ENCODE results near the gene WFDC6. TPM values are rescaled to one million over a fixed set of nuclear protein-coding genes. Genes with fewer than 3 reads are reported as not detected.
"Not testable (repeated sequence)": the region's sequence is repeated elsewhere in the genome, so short reads cannot be mapped to it uniquely, and the experiment has no call there.

WFDC6 gene
- total RNA-seq, 4 donors from 2014 or later: not detected

- intact Hi-C loops (cut with DNase I; ENCODE audit: low total_unique reads): no loop called here
- DNase-seq (no peak), ATAC-seq (no peak)
- Histone ChIP-seq H3K4me1 (no peaks in the 10 kb centered on the region), H3K36me3 (no peaks in the 10 kb centered on the region), H3K27ac (no peak within 1 kb of the TSS), H3K4me3 (no peak within 1 kb of the TSS), H3K9me3 (no peaks in the 10 kb centered on the region), H3K27me3 (no peaks in the 10 kb centered on the region)
- in situ Hi-C loops (cut with MboI; ENCODE audit: low sequenced_read_pairs in 4 of 4): no loop called here
- TF ChIP-seq POLR2A (IDR thresholded peaks at IDR 0.05) (no peak), CTCF (IDR thresholded peaks at IDR 0.05 in 4 of 5, conservative IDR thresholded peaks at IDR 0.05 in 1 of 5) (no peak)
Observed at GRCh38 chr20:45579184-45579583, 39.9 kb upstream of the WFDC6 start, which contains the start of gene WFDC8. Gene WFDC8, minus strand, starts transcription at chr20:45579284. Its CDS starts 37 bp downstream, at chr20:45579247.

DNA sequence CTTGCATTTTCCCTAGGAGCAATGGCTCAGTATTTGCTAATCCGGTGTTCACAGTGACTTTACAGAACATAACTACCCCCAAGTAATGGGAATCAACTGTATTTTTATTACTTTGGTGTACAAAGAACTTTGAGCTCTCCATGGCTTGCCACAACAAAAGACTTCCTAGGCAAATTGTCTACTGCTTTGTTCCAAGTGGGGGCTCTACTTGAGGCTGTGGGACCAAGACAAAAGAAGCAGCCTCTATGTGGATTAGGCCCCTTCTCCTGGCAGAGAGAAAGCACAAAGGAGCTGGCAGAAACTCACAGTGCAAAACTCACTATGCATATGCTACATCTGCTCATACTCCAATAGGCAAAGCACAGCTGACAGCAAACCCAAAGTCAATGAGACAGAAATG is 38.9 kb upstream of the WFDC6 start:
- Histone ChIP-seq H3K27me3 (no peaks in the 10 kb centered on the region), H3K9me3 (no peaks in the 10 kb centered on the region), H3K4me3 (no peak overlapping the region), H3K27ac (no peak overlapping the region), H3K4me1 (no peaks in the 10 kb centered on the region), H3K36me3 (no peaks in the 10 kb centered on the region)
- intact Hi-C loops (cut with DNase I; ENCODE audit: low total_unique reads): no loop called here
- ATAC-seq: no peak
- no peak for DNase-seq
- in situ Hi-C loops (cut with MboI; ENCODE audit: low sequenced_read_pairs in 4 of 4): no loop called here
- TF ChIP-seq POLR2A (IDR thresholded peaks at IDR 0.05): no peak
- no peak for TF ChIP-seq CTCF (IDR thresholded peaks at IDR 0.05 in 4 of 5, conservative IDR thresholded peaks at IDR 0.05 in 1 of 5)

DNA sequence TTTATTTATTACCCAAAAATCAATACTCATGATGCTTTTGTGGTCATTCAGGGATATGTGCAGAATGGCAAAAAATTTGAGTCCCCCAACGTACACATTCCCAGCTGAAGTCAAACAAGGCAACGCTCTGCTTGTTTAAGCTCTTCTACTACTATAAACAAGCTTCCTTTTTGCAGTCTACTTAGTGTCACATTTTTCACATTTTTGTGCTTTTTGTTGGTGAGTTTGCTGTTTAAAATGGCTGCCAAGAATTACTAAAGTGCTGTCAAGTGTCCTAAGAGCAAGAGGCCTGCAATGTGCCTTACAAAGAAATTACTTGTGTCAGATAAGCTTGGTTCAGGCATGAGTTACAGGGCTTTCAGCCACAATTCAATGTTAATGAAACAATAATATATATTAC is 37.7 kb upstream of the WFDC6 start:
- Histone ChIP-seq H3K9me3 (no peaks in the 10 kb centered on the region), H3K36me3 (no peaks in the 10 kb centered on the region), H3K4me3 (no peak overlapping the region), H3K4me1 (no peaks in the 10 kb centered on the region), H3K27ac (no peak overlapping the region), H3K27me3 (no peaks in the 10 kb centered on the region)
- no peak for ATAC-seq
- TF ChIP-seq CTCF (IDR thresholded peaks at IDR 0.05 in 4 of 5, conservative IDR thresholded peaks at IDR 0.05 in 1 of 5) (no peak), POLR2A (IDR thresholded peaks at IDR 0.05) (no peak)
- no peak for DNase-seq
- intact Hi-C loops (cut with DNase I; ENCODE audit: low total_unique reads) (no loop called here), in situ Hi-C loops (cut with MboI; ENCODE audit: low sequenced_read_pairs in 4 of 4) (no loop called here)

GRCh38 chr20:45575931-45576330 is 36.6 kb upstream of the WFDC6 start:
- H3K9me3 ChIP-seq: no peaks in the 10 kb centered on the region
- in situ Hi-C loops (cut with MboI; ENCODE audit: low sequenced_read_pairs in 4 of 4): no loop called here
- no peak overlapping the region for H3K27ac ChIP-seq
- no peaks in the 10 kb centered on the region for H3K27me3 ChIP-seq
- TF ChIP-seq CTCF (IDR thresholded peaks at IDR 0.05 in 4 of 5, conservative IDR thresholded peaks at IDR 0.05 in 1 of 5) (no peak), POLR2A (IDR thresholded peaks at IDR 0.05) (no peak)
- DNase-seq: no peak
- ATAC-seq: no peak
- no peak overlapping the region for H3K4me3 ChIP-seq
- no peaks in the 10 kb centered on the region for H3K36me3 ChIP-seq
- intact Hi-C loops (cut with DNase I; ENCODE audit: low total_unique reads): no loop called here
- H3K4me1 ChIP-seq: no peaks in the 10 kb centered on the region

GRCh38 chr20:45569650-45570049 is 30.4 kb upstream of the WFDC6 start:
- in situ Hi-C loops (cut with MboI; ENCODE audit: low sequenced_read_pairs in 4 of 4); DNase-seq; H3K4me3 ChIP-seq; H3K9me3 ChIP-seq; H3K36me3 ChIP-seq; H3K27me3 ChIP-seq; H3K27ac ChIP-seq; ATAC-seq; H3K4me1 ChIP-seq; intact Hi-C loops (cut with DNase I; ENCODE audit: low total_unique reads): not testable (repeated sequence)

Measured in gastrocnemius medialis (tissue), 4 donors.